GM19438 (cell line): ENCODE results near the gene KLRB1.
"Not testable (repeated sequence)": the region's sequence is repeated elsewhere in the genome, so short reads cannot be mapped to it uniquely, and the experiment has no call there.

ENCODE experiments used
- ATAC-seq: cut with Tn5 transposase; IDR thresholded peaks from one replicate; pipeline ENCODE4 v1.9.1; 2021; ENCODE audit warnings: low read depth; ENCODE audit not compliant: unreplicated experiment

Gene KLRB1

DNA sequence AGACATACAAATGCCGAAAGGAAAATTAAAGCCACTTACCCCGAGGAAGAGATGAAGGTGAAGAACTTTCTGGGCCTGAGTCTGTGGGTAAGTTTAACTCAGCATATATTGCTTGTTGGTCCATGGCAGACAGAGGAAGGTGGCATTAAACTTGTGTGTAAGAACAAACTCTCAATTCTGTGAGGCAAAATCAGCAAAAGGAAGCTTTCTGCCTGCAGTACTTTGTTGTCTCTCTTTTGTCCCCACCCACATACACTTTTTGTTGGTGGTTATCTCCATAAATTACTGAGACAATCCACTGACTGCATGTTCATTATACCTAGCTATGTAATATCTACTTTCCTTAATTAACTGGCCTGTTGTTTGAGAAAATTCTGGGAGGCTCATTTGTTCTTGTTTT is at the start of gene KLRB1:
TSS of gene KLRB1 (minus strand) at position 201 of the 400 bp plus-strand sequence. CDS start at position 124, 77 bp downstream.
- ATAC-seq = no peak

GRCh38 chr12:9651265-9651729 is 43.6 kb upstream of the KLRB1 start:
- ATAC-seq = no peak

GRCh38 chr12:9650151-9650576 is 42.4 kb upstream of the KLRB1 start:
- ATAC-seq = no peak

- no peak for ATAC-seq
Measured at GRCh38 chr12:9649532-9649940, 41.8 kb upstream of the KLRB1 start.

DNA sequence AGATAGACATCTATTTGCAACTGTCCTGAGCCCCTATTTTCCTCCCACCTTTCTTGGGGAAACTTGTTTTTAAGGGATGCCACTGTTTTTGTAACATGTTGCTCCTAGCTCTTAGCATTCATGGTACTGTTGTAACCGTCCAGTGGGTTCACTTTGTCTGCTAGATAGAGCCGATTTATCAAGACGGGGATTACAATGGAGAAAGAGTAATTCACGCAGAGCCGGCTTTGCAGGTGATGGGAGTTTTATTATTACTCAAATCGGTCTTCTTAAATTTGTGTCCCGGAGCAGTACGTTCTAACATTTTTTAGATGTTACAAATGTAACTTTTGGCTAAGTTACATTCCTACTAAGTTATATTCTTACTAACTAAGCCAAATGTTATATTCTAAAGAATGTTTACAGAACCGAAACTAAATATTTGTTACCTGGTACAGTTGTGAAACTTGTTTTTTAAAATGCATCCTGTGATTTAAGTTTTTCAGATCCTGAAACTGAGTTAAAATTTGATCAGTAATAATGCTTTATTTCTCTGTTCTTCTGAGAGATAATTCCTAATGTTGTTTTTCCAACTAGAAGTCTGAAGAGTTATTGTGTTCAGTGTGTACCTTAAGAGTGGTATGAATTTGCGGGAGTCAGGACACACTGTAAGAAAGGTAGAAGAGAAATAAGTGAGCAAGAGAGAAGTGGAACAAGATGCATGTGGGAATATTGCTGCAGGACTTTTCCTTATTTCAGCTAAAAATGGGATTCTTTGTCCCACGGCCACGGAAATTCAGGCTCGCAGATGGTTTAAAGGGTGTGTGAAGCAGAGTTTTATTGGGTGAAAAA is 41.2 kb upstream of the KLRB1 start:
- ATAC-seq = no peak

GRCh38 chr12:9647825-9648700 is 40.3 kb upstream of the KLRB1 start:
- ATAC-seq = peak; percentile 55

- ATAC-seq = peak; percentile 10
Measured at GRCh38 chr12:9646794-9647781, 39.4 kb upstream of the KLRB1 start.

DNA sequence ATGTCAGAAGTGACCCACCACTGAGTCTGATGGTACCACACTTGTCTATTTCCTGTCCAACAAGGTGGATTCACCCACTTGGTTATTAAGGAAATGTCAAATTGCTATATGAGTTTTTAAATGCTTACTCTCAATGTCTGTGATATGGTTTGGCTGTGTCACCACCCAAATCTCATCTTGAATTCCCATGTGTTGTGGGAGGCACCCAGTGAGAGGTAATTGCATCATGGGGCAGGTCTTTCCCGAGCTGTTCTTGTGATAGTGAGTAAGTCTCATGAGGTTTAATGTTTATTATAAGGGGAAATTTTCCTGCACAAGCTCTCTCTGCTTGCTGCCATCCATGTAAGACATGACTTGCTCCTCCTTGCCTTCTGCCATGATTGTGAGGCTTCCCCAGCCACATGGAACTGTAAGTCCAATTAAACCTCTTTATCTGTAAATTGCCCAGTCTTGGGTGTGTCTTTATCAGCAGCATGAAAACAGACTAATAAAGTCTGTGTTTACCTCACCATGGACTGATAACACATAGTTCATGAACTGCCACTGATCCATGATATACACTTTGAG is 37.4 kb upstream of the KLRB1 start:
- not testable (repeated sequence) for ATAC-seq

- ATAC-seq = no peak
Measured at GRCh38 chr12:9643266-9643660, 35.5 kb upstream of the KLRB1 start.

GRCh38 chr12:9642606-9643265 is 35.0 kb upstream of the KLRB1 start:
- no peak for ATAC-seq

DNA sequence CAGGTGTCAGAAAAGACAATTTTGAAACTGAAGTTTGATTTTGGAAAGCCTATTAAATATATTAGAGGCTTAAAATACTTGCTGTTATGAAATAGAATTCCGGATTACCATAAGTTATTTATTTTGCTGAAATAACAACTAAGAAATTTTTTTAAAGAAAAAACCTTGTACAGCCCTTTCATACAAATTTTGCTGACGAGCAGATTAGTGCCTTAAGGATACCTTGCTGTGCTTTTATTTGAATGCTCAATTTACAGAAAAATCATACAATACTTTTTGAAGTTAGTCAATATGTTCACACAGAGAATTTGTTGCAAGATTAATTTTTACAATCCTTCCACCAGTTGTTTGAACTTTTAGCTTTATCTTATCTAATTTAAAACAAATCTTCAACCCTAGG is 32.3 kb upstream of the KLRB1 start:
- ATAC-seq = no peak

DNA sequence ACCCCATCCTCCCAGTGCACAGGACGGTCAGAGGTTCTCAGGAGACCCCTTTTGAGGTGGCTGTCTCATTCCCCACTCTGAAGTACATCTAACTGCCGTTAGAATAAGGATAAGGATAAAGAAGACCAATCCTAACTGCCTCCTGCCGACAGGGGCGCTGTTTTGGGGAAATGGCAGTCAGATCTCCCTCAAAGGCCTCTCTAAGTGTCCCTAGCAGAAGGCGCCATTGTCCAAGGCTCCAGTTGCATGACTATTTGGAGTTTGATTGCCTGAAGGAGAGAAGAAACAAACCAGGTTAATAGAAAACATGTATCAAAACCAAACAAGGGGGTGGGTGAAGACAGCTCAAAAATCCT is 29.1 kb upstream of the KLRB1 start:
- no peak for ATAC-seq

DNA sequence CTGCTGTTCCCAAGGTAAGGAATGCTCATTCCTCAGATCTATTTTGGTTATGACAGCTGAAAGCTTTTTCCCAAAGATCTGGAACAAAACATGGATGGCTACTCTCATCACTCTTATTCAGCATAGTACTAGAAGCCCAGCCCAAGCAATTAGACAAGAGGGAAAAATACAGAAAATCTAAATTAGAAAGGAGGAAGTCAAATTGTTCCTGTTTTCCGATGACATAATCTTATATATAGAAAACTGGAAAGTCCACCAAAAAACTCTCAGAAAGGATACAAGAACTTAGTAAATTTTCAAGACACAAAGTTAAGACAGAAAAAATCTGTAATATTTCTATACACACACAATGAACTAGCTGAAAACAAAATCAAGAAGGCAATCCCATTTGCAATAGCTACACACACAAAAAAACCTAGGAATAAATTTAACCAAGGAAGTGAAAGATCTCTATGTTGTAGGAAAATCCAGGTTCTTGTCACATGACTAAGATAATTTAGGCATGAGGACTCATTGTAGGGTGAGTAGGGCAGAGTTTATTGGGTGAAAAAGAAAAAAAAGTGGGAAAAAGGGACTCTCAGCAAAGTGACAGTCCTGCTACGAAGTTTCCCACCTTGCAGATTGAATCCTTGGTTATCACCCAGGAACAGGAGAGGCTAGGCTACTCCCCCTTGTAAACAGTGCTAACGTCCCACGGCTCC is 28.6 kb upstream of the KLRB1 start:
- no peak for ATAC-seq

DNA sequence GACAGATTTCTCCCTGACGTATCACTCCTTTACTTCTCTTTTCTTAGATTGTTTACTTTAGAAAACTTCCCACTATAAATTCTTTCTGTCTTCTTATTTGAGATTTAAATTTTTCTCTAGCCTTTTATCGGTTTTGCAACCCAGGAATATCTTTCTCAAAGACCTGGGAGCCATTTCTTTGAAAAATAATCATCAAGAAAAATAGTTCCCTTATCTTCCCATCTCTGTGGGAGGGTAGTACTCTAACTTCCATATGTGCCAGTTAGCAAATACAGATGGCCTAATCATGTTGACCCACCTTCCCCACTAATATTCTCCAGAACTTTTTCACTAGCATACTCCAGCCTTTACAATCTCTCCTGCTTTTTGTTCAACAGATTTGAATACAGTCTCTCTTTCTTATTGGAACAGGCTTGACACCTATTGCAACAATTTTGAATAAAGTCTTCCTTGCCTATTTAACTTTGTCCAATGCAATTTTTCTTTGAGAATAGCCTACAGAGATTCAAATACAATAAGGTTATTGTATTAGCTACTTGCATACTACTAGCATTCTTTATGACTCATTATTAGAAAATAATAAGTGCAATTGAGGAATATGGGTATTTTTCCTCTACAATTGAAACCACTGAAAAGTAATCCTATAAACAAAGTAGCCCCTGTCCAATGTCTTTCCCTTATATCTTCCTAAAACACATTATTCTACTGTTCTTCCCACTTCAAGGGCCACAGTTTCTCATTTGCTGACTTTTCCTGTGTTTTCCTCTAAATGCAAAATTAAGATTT is 27.4 kb upstream of the KLRB1 start:
- ATAC-seq = no peak

DNA sequence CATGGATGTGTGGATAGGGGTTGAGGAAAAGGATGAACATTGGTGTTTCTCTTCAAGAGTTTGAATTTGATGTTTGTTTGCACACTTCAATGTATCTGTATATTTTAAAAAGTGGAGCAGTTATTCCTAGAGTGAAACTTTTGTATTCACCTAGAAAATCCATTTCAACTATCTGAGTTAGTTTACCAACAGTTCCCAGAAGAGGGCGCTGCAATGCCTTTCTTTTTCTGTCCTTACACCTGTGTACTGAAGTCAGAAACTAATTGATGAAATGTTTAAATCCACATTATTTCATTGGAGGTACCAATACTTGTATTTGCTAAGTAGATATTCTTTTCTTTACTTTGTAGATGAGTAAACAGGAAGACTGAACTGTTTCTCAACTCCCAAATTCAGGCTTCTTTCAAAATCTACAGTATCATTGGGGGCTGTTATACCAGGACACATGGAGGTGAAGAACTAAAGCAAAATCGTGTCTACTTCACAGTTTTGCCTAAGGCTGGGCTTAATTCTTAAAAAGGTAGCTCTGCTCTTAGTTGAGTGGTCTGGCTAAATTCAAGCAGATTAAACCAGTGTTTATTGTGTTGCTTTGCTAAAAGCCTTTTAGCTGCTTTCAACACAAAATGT is 26.6 kb upstream of the KLRB1 start:
- no peak for ATAC-seq

GRCh38 chr12:9632766-9633165 is 25.1 kb upstream of the KLRB1 start:
- ATAC-seq = no peak

DNA sequence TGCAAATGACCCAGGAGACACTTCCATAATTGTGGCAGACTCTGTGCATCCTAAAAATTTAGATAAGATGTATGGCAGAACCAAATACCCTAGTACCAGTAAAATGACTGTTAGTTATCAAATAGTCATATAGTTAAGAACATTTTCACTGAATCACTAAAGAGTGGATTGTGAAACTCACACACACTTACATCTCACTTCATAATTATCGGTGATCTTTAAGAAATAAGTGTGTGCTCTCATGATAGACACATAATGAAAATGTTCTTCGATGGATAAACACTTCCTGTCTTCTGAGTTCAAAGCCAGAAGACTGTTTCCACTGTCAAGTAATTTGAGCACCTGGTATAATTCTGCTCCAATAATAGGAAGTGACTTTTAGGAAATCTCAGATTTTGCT is 19.1 kb upstream of the KLRB1 start:
- no peak for ATAC-seq

DNA sequence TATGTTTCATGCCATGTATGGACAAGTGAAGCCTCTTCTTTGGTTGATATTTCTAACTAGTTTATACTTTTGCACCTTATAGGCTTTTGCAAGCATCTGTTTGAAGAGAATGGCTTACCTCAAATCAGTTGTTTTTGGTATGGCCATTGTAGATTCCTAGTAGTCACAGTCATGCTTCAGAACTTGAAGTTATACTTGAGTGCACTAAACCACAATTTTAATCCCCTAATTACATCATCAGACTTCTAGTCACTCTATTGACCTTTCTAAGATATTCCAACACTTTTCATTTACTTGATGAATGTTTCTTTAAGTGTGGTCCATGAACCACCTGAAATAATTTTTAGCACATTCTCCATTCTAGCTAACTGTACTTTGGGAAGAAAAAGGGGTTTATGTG is 18.6 kb upstream of the KLRB1 start:
- no peak for ATAC-seq
